Mesendoderm (in vitro differentiated cells): Measurements from ENCODE around the gene GABPA.

ENCODE experiments used
- DNase-seq: peaks from one replicate; pipeline ENCODE4 v3.0.0; 2013
- H2AK5ac ChIP-seq: 2 replicates; pipeline ENCODE4 v1.6.1; 2013; ENCODE audit warnings: low read length, inconsistent platforms
- H2BK120ac ChIP-seq: 2 replicates; pipeline ENCODE4 v1.6.1; 2013; ENCODE audit warnings: low read depth, mild to moderate bottlenecking, low read length, moderate library complexity, mixed read lengths
- H2BK15ac ChIP-seq: replicated peaks from 2 replicates; pipeline ENCODE4 v1.6.1; 2013; ENCODE audit warnings: low read depth, mild to moderate bottlenecking, moderate library complexity
- H2BK5ac ChIP-seq: 2 replicates; pipeline ENCODE4 v1.6.1; 2013; ENCODE audit warnings: low read length, inconsistent platforms
- H3K18ac ChIP-seq: 2 replicates; pipeline ENCODE4 v1.6.1; 2013; ENCODE audit warnings: mild to moderate bottlenecking, low read length, mixed read lengths
- H3K23ac ChIP-seq: one replicate; pipeline ENCODE4 v1.6.1; 2013; ENCODE audit warnings: low read length
- H3K27ac ChIP-seq: 2 replicates; pipeline ENCODE4 v1.5.1; 2013; ENCODE audit warnings: low read depth, mild to moderate bottlenecking, inconsistent platforms, low read length, moderate library complexity
- H3K27me3 ChIP-seq: 2 replicates; pipeline ENCODE4 v1.6.1; 2013; ENCODE audit warnings: low read length, control low read depth, mild to moderate bottlenecking, inconsistent platforms; ENCODE audit not compliant: insufficient read depth, poor library complexity
- H3K36me3 ChIP-seq: 2 replicates; pipeline ENCODE4 v1.6.1; 2013; ENCODE audit warnings: low read length, inconsistent platforms; ENCODE audit not compliant: control insufficient read depth, insufficient read depth
- H3K4ac ChIP-seq: one replicate; pipeline ENCODE4 v1.6.1; 2013; ENCODE audit warnings: low read depth, mild to moderate bottlenecking, low read length, moderate library complexity
- H3K4me1 ChIP-seq: 2 replicates; pipeline ENCODE4 v1.6.1; 2013; ENCODE audit warnings: low read depth, low read length, inconsistent platforms; ENCODE audit not compliant: control insufficient read depth
- H3K4me2 ChIP-seq: 2 replicates; pipeline ENCODE4 v1.6.1; 2013; ENCODE audit warnings: low read length
- H3K4me3 ChIP-seq: 2 replicates; pipeline ENCODE4 v1.5.1; 2013; ENCODE audit warnings: mild to moderate bottlenecking, low read length
- H3K56ac ChIP-seq: one replicate; pipeline ENCODE4 v1.6.1; 2013; ENCODE audit warnings: low read length
- H3K79me1 ChIP-seq: 2 replicates; pipeline ENCODE4 v1.6.1; 2013; ENCODE audit warnings: low read length, inconsistent platforms
- H3K79me2 ChIP-seq: 2 replicates; pipeline ENCODE4 v1.6.1; 2013; ENCODE audit warnings: mild to moderate bottlenecking, low read length; ENCODE audit not compliant: control insufficient read depth, insufficient read depth
- H3K9ac ChIP-seq: 2 replicates; pipeline ENCODE4 v1.6.1; 2013; ENCODE audit warnings: low read length, inconsistent platforms
- H4K5ac ChIP-seq: one replicate; pipeline ENCODE4 v1.6.1; 2013; ENCODE audit warnings: low read length
- H4K8ac ChIP-seq: one replicate; pipeline ENCODE4 v1.6.1; 2013; ENCODE audit warnings: low read depth, mild to moderate bottlenecking, control low read depth, low read length, moderate library complexity
- WGBS: extraction: QIAGEN DNeasy Blood & Tissue Kit; methylation state at CpG from one replicate; pipeline ENCODE4 v1.1.7; 2013; ENCODE audit warnings: low lambda C conversion rate, missing lambda C conversion rate; ENCODE audit not compliant: insufficient coverage; ENCODE audit errors: extremely low coverage; 5-methylcytosine and 5-hydroxymethylcytosine counted together

Gene GABPA

GRCh38 chr21:25744854-25745253 is 10.1 kb downstream of the GABPA start:
- no peak overlapping the region for H3K27ac ChIP-seq
- H2BK15ac ChIP-seq = no peak overlapping the region
- H4K5ac ChIP-seq = no peak overlapping the region
- H3K23ac ChIP-seq = no peak overlapping the region
- H3K4me2 ChIP-seq = no peak overlapping the region
- peaks cover 2% of the 10 kb centered on the region for H3K79me1 ChIP-seq
- H3K4me3 ChIP-seq = no peak overlapping the region
- no peaks in the 10 kb centered on the region for H3K4me1 ChIP-seq
- WGBS = no CpG with 5 or more reads among the region's 2 CpGs
- no peak for DNase-seq
- H2AK5ac ChIP-seq = no peak overlapping the region
- H2BK5ac ChIP-seq = no peak overlapping the region
- H3K9ac ChIP-seq = no peak overlapping the region
- H3K27me3 ChIP-seq = no peaks in the 10 kb centered on the region
- H3K56ac ChIP-seq = no peak overlapping the region
- no peak overlapping the region for H4K8ac ChIP-seq
- no peak overlapping the region for H3K18ac ChIP-seq
- H3K36me3 ChIP-seq = no peaks in the 10 kb centered on the region
- H3K79me2 ChIP-seq = peaks cover 1% of the 10 kb centered on the region
- no peak overlapping the region for H3K4ac ChIP-seq
- H2BK120ac ChIP-seq = no peak overlapping the region

- Histone ChIP-seq H3K27ac (no peak overlapping the region), H2AK5ac (no peak overlapping the region), H2BK15ac (no peak overlapping the region), H3K9ac (no peak overlapping the region), H4K8ac (no peak overlapping the region), H3K79me2 (no peaks in the 10 kb centered on the region), H3K4me1 (no peaks in the 10 kb centered on the region), H3K18ac (no peak overlapping the region), H3K36me3 (no peaks in the 10 kb centered on the region), H2BK5ac (no peak overlapping the region), H3K23ac (no peak overlapping the region), H3K4me3 (no peak overlapping the region), H3K56ac (no peak overlapping the region), H3K4ac (no peak overlapping the region), H3K79me1 (no peaks in the 10 kb centered on the region), H3K4me2 (no peak overlapping the region), H3K27me3 (no peaks in the 10 kb centered on the region), H2BK120ac (no peak overlapping the region), H4K5ac (no peak overlapping the region)
- peak; percentile 21 for DNase-seq
- no CpG with 5 or more reads among the region's 6 CpGs for WGBS
Measured at GRCh38 chr21:25750085-25750484, 15.3 kb downstream of the GABPA start.

GRCh38 chr21:25752416-25752815 is 17.6 kb downstream of the GABPA start:
- Histone ChIP-seq H4K5ac (no peak overlapping the region), H2BK15ac (no peak overlapping the region), H2AK5ac (no peak overlapping the region), H2BK120ac (no peak overlapping the region), H3K56ac (no peak overlapping the region), H3K4me2 (no peak overlapping the region), H3K4me3 (no peak overlapping the region), H3K18ac (no peak overlapping the region), H3K27ac (no peak overlapping the region), H3K9ac (no peak overlapping the region), H3K79me2 (no peaks in the 10 kb centered on the region), H4K8ac (no peak overlapping the region), H3K27me3 (no peaks in the 10 kb centered on the region), H3K36me3 (no peaks in the 10 kb centered on the region), H2BK5ac (no peak overlapping the region), H3K79me1 (peaks cover 3% of the 10 kb centered on the region), H3K4me1 (no peaks in the 10 kb centered on the region), H3K4ac (no peak overlapping the region), H3K23ac (no peak overlapping the region)
- no CpG with 5 or more reads among the region's 1 CpG for WGBS
- no peak for DNase-seq

GRCh38 chr21:25756190-25756932 is 21.6 kb downstream of the GABPA start:
- no peak for DNase-seq
- Histone ChIP-seq H3K27ac (no peak overlapping the region), H2BK120ac (no peak overlapping the region), H2BK15ac (no peak overlapping the region), H2BK5ac (no peak overlapping the region), H3K56ac (no peak overlapping the region), H3K4me2 (no peak overlapping the region), H3K23ac (no peak overlapping the region), H3K79me1 (peaks cover 3% of the 10 kb centered on the region), H3K18ac (no peak overlapping the region), H4K5ac (no peak overlapping the region), H4K8ac (no peak overlapping the region), H2AK5ac (no peak overlapping the region), H3K27me3 (no peaks in the 10 kb centered on the region), H3K4me1 (no peaks in the 10 kb centered on the region), H3K4me3 (no peak overlapping the region), H3K4ac (no peak overlapping the region), H3K9ac (no peak overlapping the region), H3K79me2 (no peaks in the 10 kb centered on the region), H3K36me3 (no peaks in the 10 kb centered on the region)
- WGBS = no CpG with 5 or more reads among the region's 6 CpGs

DNA sequence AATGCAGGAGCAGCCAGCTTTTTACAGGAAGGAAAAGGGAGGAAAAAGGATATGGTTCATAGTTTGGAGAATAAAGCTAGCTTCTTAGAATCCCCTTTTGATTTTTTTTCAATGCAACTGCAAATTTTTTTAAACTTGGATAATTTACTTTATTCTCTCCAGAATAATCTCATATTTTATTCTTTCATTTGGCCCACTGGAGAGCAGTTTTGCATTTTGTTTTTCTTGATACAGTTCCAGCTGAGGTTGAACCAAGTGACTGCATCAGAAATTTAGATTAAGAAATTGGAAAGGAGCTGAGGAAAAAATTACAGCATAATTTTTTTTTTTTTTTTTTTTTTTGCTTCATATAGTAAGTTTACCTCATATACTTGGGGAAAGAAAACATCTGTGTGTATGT is 22.8 kb downstream of the GABPA start:
- Histone ChIP-seq H3K9ac (no peak overlapping the region), H2BK5ac (no peak overlapping the region), H3K23ac (no peak overlapping the region), H3K4me2 (no peak overlapping the region), H3K79me2 (no peaks in the 10 kb centered on the region), H3K27me3 (no peaks in the 10 kb centered on the region), H3K79me1 (peaks cover 3% of the 10 kb centered on the region), H2BK120ac (no peak overlapping the region), H4K5ac (no peak overlapping the region), H2AK5ac (no peak overlapping the region), H3K27ac (no peak overlapping the region), H3K4me3 (no peak overlapping the region), H3K18ac (no peak overlapping the region), H2BK15ac (no peak overlapping the region), H3K56ac (no peak overlapping the region), H3K4ac (no peak overlapping the region), H3K36me3 (no peaks in the 10 kb centered on the region), H4K8ac (no peak overlapping the region), H3K4me1 (no peaks in the 10 kb centered on the region)
- DNase-seq = no peak

DNA sequence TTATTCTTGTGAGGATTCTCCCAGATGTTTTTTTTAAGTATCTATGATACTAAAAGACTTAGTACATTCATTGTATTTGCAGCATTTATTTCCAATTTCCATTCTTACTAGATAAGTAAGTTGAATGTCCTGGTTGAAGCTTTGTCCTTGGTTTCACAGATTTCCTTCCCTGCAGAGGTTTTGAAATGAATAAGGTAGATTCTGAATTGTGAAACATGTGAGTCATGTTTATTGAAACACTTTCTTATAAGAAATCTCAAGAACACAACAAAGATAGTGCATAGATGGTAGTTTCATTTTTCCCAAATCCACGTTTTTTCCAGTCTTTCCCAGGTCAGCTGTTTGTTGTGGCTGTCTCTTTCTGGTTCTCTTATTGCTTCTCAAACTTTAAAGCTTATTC is 24.8 kb downstream of the GABPA start:
- H2AK5ac ChIP-seq = no peak overlapping the region

More for the DNA sequence above, 24.8 kb downstream of the GABPA start:
- H2BK5ac ChIP-seq = no peak overlapping the region
- H4K5ac ChIP-seq = no peak overlapping the region
- H2BK120ac ChIP-seq = no peak overlapping the region
- no CpG with 5 or more reads among the region's 1 CpG for WGBS
- H3K27me3 ChIP-seq = no peaks in the 10 kb centered on the region
- no peak overlapping the region for H3K27ac ChIP-seq
- no peak overlapping the region for H3K23ac ChIP-seq
- H4K8ac ChIP-seq = no peak overlapping the region
- no peaks in the 10 kb centered on the region for H3K79me2 ChIP-seq
- no peaks in the 10 kb centered on the region for H3K36me3 ChIP-seq
- H2BK15ac ChIP-seq = no peak overlapping the region
- no peaks in the 10 kb centered on the region for H3K4me1 ChIP-seq
- H3K4me2 ChIP-seq = no peak overlapping the region
- no peak overlapping the region for H3K9ac ChIP-seq
- H3K4me3 ChIP-seq = no peak overlapping the region
- no peak overlapping the region for H3K56ac ChIP-seq
- no peak overlapping the region for H3K18ac ChIP-seq
- no peak for DNase-seq
- H3K79me1 ChIP-seq = peaks cover 3% of the 10 kb centered on the region
- no peak overlapping the region for H3K4ac ChIP-seq
